H9 (cell line): Measurements from ENCODE around the gene URB1. TPM values are rescaled to one million over a fixed set of nuclear protein-coding genes. Genes with fewer than 3 reads are reported as not detected.

ENCODE experiments used
- DNase-seq: peaks from one replicate; pipeline ENCODE4 v3.0.0-alpha.2; 2017
- H2AFZ ChIP-seq: one replicate; pipeline ENCODE4 v1.6.1; 2013; ENCODE audit warnings: mild to moderate bottlenecking, low read length, control low read depth, moderate library complexity
- H2AK5ac ChIP-seq: 2 replicates; pipeline ENCODE4 v1.6.1; 2013; ENCODE audit warnings: low read length, control low read depth, mixed read lengths; ENCODE audit not compliant: insufficient read length
- H2BK120ac ChIP-seq: one replicate; pipeline ENCODE4 v1.6.1; 2013; ENCODE audit warnings: low read depth, mild to moderate bottlenecking, low read length, control low read depth, inconsistent platforms; ENCODE audit not compliant: poor library complexity, severe bottlenecking
- H2BK12ac ChIP-seq: 2 replicates; pipeline ENCODE4 v1.6.1; 2013; ENCODE audit warnings: low read length, control low read depth, mixed read lengths, low read depth; ENCODE audit not compliant: insufficient read length
- H2BK15ac ChIP-seq: 2 replicates; pipeline ENCODE4 v1.6.1; 2013; ENCODE audit warnings: low read depth, low read length, control low read depth
- H2BK20ac ChIP-seq: one replicate; pipeline ENCODE4 v1.6.1; 2013; ENCODE audit warnings: low read depth, mild to moderate bottlenecking, low read length, control low read depth, inconsistent platforms; ENCODE audit not compliant: poor library complexity, severe bottlenecking
- H2BK5ac ChIP-seq: 2 replicates; pipeline ENCODE4 v1.6.1; 2013; ENCODE audit warnings: low read length, control low read depth, mixed read lengths; ENCODE audit not compliant: insufficient read length
- H3K14ac ChIP-seq: 2 replicates; pipeline ENCODE4 v1.6.1; 2013; ENCODE audit warnings: low read length, control low read depth; ENCODE audit not compliant: insufficient read depth
- H3K18ac ChIP-seq: 2 replicates; pipeline ENCODE4 v1.6.1; 2013; ENCODE audit warnings: low read depth, mild to moderate bottlenecking, mixed read lengths, low read length, control low read depth; ENCODE audit not compliant: insufficient read length
- H3K23ac ChIP-seq: 2 replicates; pipeline ENCODE4 v1.6.1; 2013; ENCODE audit warnings: low read length, control low read depth, mixed read lengths, low read depth; ENCODE audit not compliant: insufficient read length
- H3K23me2 ChIP-seq: 2 replicates; pipeline ENCODE4 v1.6.1; 2013; ENCODE audit warnings: low read depth, mild to moderate bottlenecking, mixed read lengths, low read length, control low read depth; ENCODE audit not compliant: insufficient read length, poor library complexity, severe bottlenecking
- H3K27ac ChIP-seq: 2 replicates; pipeline ENCODE4 v1.5.1; 2013; ENCODE audit warnings: low read length, control low read depth, mixed read lengths, low read depth; ENCODE audit not compliant: insufficient read length
- H3K27me3 ChIP-seq: 2 replicates; pipeline ENCODE4 v1.6.1; 2013; ENCODE audit warnings: low read length, control low read depth, inconsistent platforms; ENCODE audit not compliant: insufficient read depth
- H3K4ac ChIP-seq: 2 replicates; pipeline ENCODE4 v1.6.1; 2013; ENCODE audit warnings: low read depth, mild to moderate bottlenecking, control low read depth, inconsistent platforms, low read length, moderate library complexity
- H3K4me1 ChIP-seq: 2 replicates; pipeline ENCODE4 v1.6.1; 2013; ENCODE audit warnings: low read length, control low read depth, inconsistent platforms; ENCODE audit not compliant: insufficient read depth
- H3K4me2 ChIP-seq: 2 replicates; pipeline ENCODE4 v1.6.1; 2013; ENCODE audit warnings: low read length, control low read depth, mixed read lengths; ENCODE audit not compliant: insufficient read length, insufficient read depth
- H3K56ac ChIP-seq: 2 replicates; pipeline ENCODE4 v1.6.1; 2013; ENCODE audit warnings: low read depth, mild to moderate bottlenecking, mixed read lengths, low read length, control low read depth; ENCODE audit not compliant: insufficient read length
- H3K79me1 ChIP-seq: 2 replicates; pipeline ENCODE4 v1.6.1; 2013; ENCODE audit warnings: low read depth, mild to moderate bottlenecking, moderate library complexity, low read length, control low read depth, inconsistent platforms; ENCODE audit not compliant: insufficient read depth, poor library complexity, severe bottlenecking
- H3K79me2 ChIP-seq: 2 replicates; pipeline ENCODE4 v1.6.1; 2013; ENCODE audit warnings: low read length, control low read depth, inconsistent platforms; ENCODE audit not compliant: insufficient read depth
- H3K9ac ChIP-seq: 2 replicates; pipeline ENCODE4 v1.6.1; 2013; ENCODE audit warnings: low read length, control low read depth, mixed read lengths; ENCODE audit not compliant: insufficient read length; ENCODE audit errors: extremely low read depth
- H3K9me3 ChIP-seq: one replicate; pipeline ENCODE4 v1.6.1; 2013; ENCODE audit warnings: low read depth, low read length, inconsistent platforms; ENCODE audit not compliant: control insufficient read depth
- H3T11ph ChIP-seq: one replicate; pipeline ENCODE4 v1.6.1; 2013; ENCODE audit warnings: mild to moderate bottlenecking, low read length, control low read depth, inconsistent platforms
- H4K20me1 ChIP-seq: one replicate; pipeline ENCODE4 v1.6.1; 2013; ENCODE audit not compliant: control insufficient read depth, insufficient read length, insufficient read depth
- H4K5ac ChIP-seq: 2 replicates; pipeline ENCODE4 v1.6.1; 2013; ENCODE audit warnings: low read depth, mild to moderate bottlenecking, mixed read lengths, low read length, control low read depth; ENCODE audit not compliant: insufficient read length
- H4K8ac ChIP-seq: replicated peaks from 2 replicates; pipeline ENCODE4 v1.6.1; 2013; ENCODE audit warnings: low read length, control low read depth, mixed read lengths, low read depth; ENCODE audit not compliant: insufficient read length
- H4K91ac ChIP-seq: 2 replicates; pipeline ENCODE4 v1.6.1; 2013; ENCODE audit warnings: low read depth, mild to moderate bottlenecking, moderate library complexity, mixed read lengths, low read length, control low read depth; ENCODE audit not compliant: insufficient read length
- H3K27ac Mint-ChIP-seq, 3 experiments: 2 replicates in 2 of 3; 3 replicates in 1 of 3; pipeline ENCODE4 v1.8.0; 2020 to 2021; ENCODE audit warnings: mixed read lengths in 3 of 3, mild to moderate bottlenecking in 1 of 3, moderate library complexity in 1 of 3
- H3K27me3 Mint-ChIP-seq: 2 replicates; pipeline ENCODE4 v1.8.0; 2021; ENCODE audit warnings: low read depth, mild to moderate bottlenecking, moderate library complexity, mixed read lengths
- H3K36me3 Mint-ChIP-seq, 3 experiments: 2 replicates in 2 of 3; 3 replicates in 1 of 3; pipeline ENCODE4 v1.8.0; 2020 to 2021; ENCODE audit warnings: low read depth in 3 of 3, mixed read lengths in 3 of 3; ENCODE audit not compliant: insufficient read depth in 1 of 3
- H3K4me1 Mint-ChIP-seq, 2 experiments: 2 replicates each; pipeline ENCODE4 v1.8.0; 2020; ENCODE audit warnings: mixed read lengths in 2 of 2
- H3K4me3 Mint-ChIP-seq, 2 experiments: 2 replicates in 1 of 2; 3 replicates in 1 of 2; pipeline ENCODE4 v1.8.0; 2020 to 2021; ENCODE audit warnings: mild to moderate bottlenecking in 2 of 2, mixed read lengths in 2 of 2, moderate library complexity in 1 of 2
- H3K9me3 Mint-ChIP-seq, 2 experiments: 2 replicates in 1 of 2; 3 replicates in 1 of 2; pipeline ENCODE4 v1.8.0; 2020; ENCODE audit warnings: mild to moderate bottlenecking in 2 of 2, mixed read lengths in 2 of 2, moderate library complexity in 1 of 2
- CTCF ChIP-seq: fragments of 200-600 bp; sonication (generic); conservative IDR thresholded peaks from 3 replicates; pipeline ENCODE4 v1.8.0; 2021; ENCODE audit warnings: antibody characterized with exemption, mild to moderate bottlenecking
- WGBS: extraction: QIAGEN DNeasy Blood & Tissue Kit; methylation state at CpG from one replicate; pipeline ENCODE4 v1.1.7; 2013; ENCODE audit warnings: missing lambda C conversion rate, low lambda C conversion rate, mixed read lengths; ENCODE audit not compliant: insufficient read length; ENCODE audit errors: extremely low coverage; 5-methylcytosine and 5-hydroxymethylcytosine counted together
- total RNA-seq: library from RNA; stranded (reverse); gene quantifications from 2 replicates; pipeline ENCODE4 v1.2.1, GENCODE V29; 2021

Gene URB1
- total RNA-seq, 1 experiment from 2014 or later: 23.5 TPM

GRCh38 chr21:32314806-32315205, 78.0 kb downstream of the URB1 start:
- no peak overlapping the region for H4K8ac ChIP-seq
- H4K20me1 ChIP-seq: no peaks in the 10 kb centered on the region
- Mint-ChIP-seq H3K4me1 (no peaks in the 10 kb centered on the region), H3K27me3 (no peaks in the 10 kb centered on the region), H3K36me3 (peaks cover 17 to 73% (median 50%) of the 10 kb centered on the region in 3 experiments), H3K27ac (no peak overlapping the region), H3K4me3 (no peak overlapping the region), H3K9me3 (no peaks in the 10 kb centered on the region)
- H3K18ac ChIP-seq: no peak overlapping the region
- no peak overlapping the region for H2BK120ac ChIP-seq
- H3K27ac ChIP-seq: no peak overlapping the region
- no peak overlapping the region for H4K5ac ChIP-seq
- no peak overlapping the region for H2AK5ac ChIP-seq
- no peak overlapping the region for H3K9ac ChIP-seq
- H4K91ac ChIP-seq: no peak overlapping the region
- no peak for TF ChIP-seq CTCF
- H3K56ac ChIP-seq: no peak overlapping the region
- no peaks in the 10 kb centered on the region for H3K4me1 ChIP-seq
- H3K79me1 ChIP-seq: no peaks in the 10 kb centered on the region
- no peak overlapping the region for H2BK12ac ChIP-seq
- no peak for DNase-seq
- no peaks in the 10 kb centered on the region for H3K27me3 ChIP-seq
- H3K23me2 ChIP-seq: no peaks in the 10 kb centered on the region
- H2BK5ac ChIP-seq: no peak overlapping the region
- no peak overlapping the region for H3K4ac ChIP-seq
- H2AFZ ChIP-seq: no peak overlapping the region
- H3K79me2 ChIP-seq: no peaks in the 10 kb centered on the region
- no peak overlapping the region for H3T11ph ChIP-seq
- no peak overlapping the region for H3K14ac ChIP-seq
- no peak overlapping the region for H2BK15ac ChIP-seq
- WGBS: no CpG with 5 or more reads among the region's 16 CpGs
- H2BK20ac ChIP-seq: no peak overlapping the region
- H3K9me3 ChIP-seq: no peaks in the 10 kb centered on the region
- no peak overlapping the region for H3K23ac ChIP-seq
- no peak overlapping the region for H3K4me2 ChIP-seq
